ENCODE data around the gene IQSEC1.
"Not testable (repeated sequence)": the region's sequence is repeated elsewhere in the genome, so short reads cannot be mapped to it uniquely, and the experiment has no call there.

IQSEC1 gene

GRCh38 chr3:12884186-12884680 is 189.0 kb downstream of the IQSEC1 start:
- no peak for DNase-seq (ENCODE audit: low spot score)
- H3K4me3 ChIP-seq, result no peak overlapping the region
- TF ChIP-seq CTCF (IDR thresholded peaks at IDR 0.05), result no peak
- H3K27ac ChIP-seq, result peak overlapping the region; percentile 57 to 75

- TF ChIP-seq CTCF (IDR thresholded peaks at IDR 0.05), result no peak
- no peak for DNase-seq (ENCODE audit: low spot score)
- Histone ChIP-seq H3K27ac (no peak overlapping the region), H3K4me3 (no peak overlapping the region)
Observed at GRCh38 chr3:12882336-12883310, 190.6 kb downstream of the IQSEC1 start.

- not testable (repeated sequence) for H3K27ac ChIP-seq; H3K4me3 ChIP-seq; DNase-seq (ENCODE audit: low spot score)
Observed at GRCh38 chr3:12881858-12882257, 191.4 kb downstream of the IQSEC1 start.

GRCh38 chr3:12879191-12879815 is 193.9 kb downstream of the IQSEC1 start:
- H3K27ac ChIP-seq, result no peak overlapping the region
- no peak for TF ChIP-seq CTCF (IDR thresholded peaks at IDR 0.05)
- DNase-seq (ENCODE audit: low spot score), result no peak
- no peak overlapping the region for H3K4me3 ChIP-seq

- H3K27ac ChIP-seq; DNase-seq (ENCODE audit: low spot score); H3K4me3 ChIP-seq: not testable (repeated sequence)
Observed at GRCh38 chr3:12878758-12879157, 194.5 kb downstream of the IQSEC1 start.

GRCh38 chr3:12878141-12878574 is 195.1 kb downstream of the IQSEC1 start:
- no peak for TF ChIP-seq CTCF (IDR thresholded peaks at IDR 0.05)
- Histone ChIP-seq H3K4me3 (no peak overlapping the region), H3K27ac (no peak overlapping the region)
- DNase-seq (ENCODE audit: low spot score), result no peak

GRCh38 chr3:12877040-12877439 is 196.2 kb downstream of the IQSEC1 start:
- Histone ChIP-seq H3K4me3 (no peak overlapping the region), H3K27ac (no peak overlapping the region)
- no peak for TF ChIP-seq CTCF (IDR thresholded peaks at IDR 0.05)
- DNase-seq (ENCODE audit: low spot score), result no peak

Measured in coronary artery (tissue), 2 donors.